OCI-LY1 (cell line): Measurements from ENCODE around the gene CTSE.

ENCODE experiments used
- H2AFZ ChIP-seq: fragments of 200-600 bp; sonication (generic), shearing (Covaris generic); 2 replicates; pipeline ENCODE4 v1.6.0; 2014; ENCODE audit warnings: antibody characterized with exemption, mild to moderate bottlenecking, low read length
- H3F3A ChIP-seq: fragments of 200-600 bp; sonication (generic), shearing (Covaris generic); 2 replicates; pipeline ENCODE4 v1.6.0; 2014; ENCODE audit warnings: mild to moderate bottlenecking, antibody characterized with exemption, low read length, moderate library complexity; ENCODE audit not compliant: insufficient read depth
- H3K27ac ChIP-seq: fragments of 200-600 bp; sonication (generic); 2 replicates; pipeline ENCODE4 v1.5.1; 2014; ENCODE audit warnings: low read length, mixed run types, mild to moderate bottlenecking, low read depth; ENCODE audit not compliant: poor library complexity, severe bottlenecking
- H3K27me3 ChIP-seq: fragments of 200-600 bp; sonication (generic); 2 replicates; pipeline ENCODE4 v1.6.0; 2014; ENCODE audit warnings: antibody characterized with exemption, mild to moderate bottlenecking, low read length, moderate library complexity; ENCODE audit not compliant: insufficient read depth
- H3K36me3 ChIP-seq: fragments of 200-600 bp; sonication (generic); 2 replicates; pipeline ENCODE4 v1.6.1; 2014; ENCODE audit warnings: mild to moderate bottlenecking, antibody characterized with exemption, low read length, moderate library complexity, mixed read lengths; ENCODE audit not compliant: insufficient read depth
- H3K4me1 ChIP-seq: fragments of 200-600 bp; sonication (generic); 2 replicates; pipeline ENCODE4 v1.5.1; 2014; ENCODE audit warnings: mild to moderate bottlenecking, low read length, moderate library complexity; ENCODE audit not compliant: insufficient read depth, severe bottlenecking
- H3K4me2 ChIP-seq: fragments of 200-600 bp; sonication (generic), shearing (Covaris generic); 2 replicates; pipeline ENCODE4 v1.6.1; 2014; ENCODE audit warnings: low read length
- H3K4me3 ChIP-seq: fragments of 200-600 bp; sonication (generic); 2 replicates; pipeline ENCODE4 v1.5.1; 2014; ENCODE audit warnings: low read length, low read depth, mild to moderate bottlenecking, mixed read lengths; ENCODE audit not compliant: poor library complexity, severe bottlenecking
- H3K79me2 ChIP-seq: fragments of 200-600 bp; shearing (Covaris generic); 2 replicates; pipeline ENCODE4 v1.6.1; 2016; ENCODE audit warnings: mixed run types, low read length, mixed read lengths; ENCODE audit not compliant: insufficient read depth
- H3K9ac ChIP-seq: fragments of 200-600 bp; sonication (generic), shearing (Covaris generic); 2 replicates; pipeline ENCODE4 v1.6.1; 2014; ENCODE audit warnings: mild to moderate bottlenecking, low read length, mixed read lengths
- H3K9me2 ChIP-seq: fragments of 200-600 bp; sonication (generic), shearing (Covaris generic); 2 replicates; pipeline ENCODE4 v1.6.1; 2014; ENCODE audit warnings: low read depth, mild to moderate bottlenecking, low read length, mixed read lengths
- H3K9me3 ChIP-seq: fragments of 200-600 bp; shearing (Covaris generic); 2 replicates; pipeline ENCODE4 v1.6.1; 2014; ENCODE audit warnings: low read length, mixed read lengths
- H4K20me1 ChIP-seq: fragments of 200-600 bp; sonication (generic), shearing (Covaris generic); 2 replicates; pipeline ENCODE4 v1.6.0; 2016; ENCODE audit warnings: mild to moderate bottlenecking, low read length; ENCODE audit not compliant: insufficient read depth
- EZH2 ChIP-seq: fragments of 200-600 bp; sonication (generic), shearing (Covaris generic); IDR thresholded peaks from 2 replicates; pipeline ENCODE4 v1.8.0; 2017; ENCODE audit warnings: borderline replicate concordance, mixed run types, mild to moderate bottlenecking, antibody characterized with exemption, low read length, moderate library complexity, mixed read lengths
- TF ChIP-seq, protein P1 (sequence below): fragments of 200-600 bp; sonication (generic), shearing (Covaris generic); IDR thresholded peaks from 2 replicates; pipeline ENCODE4 v1.5.1; 2017; ENCODE audit warnings: mild to moderate bottlenecking, antibody characterized with exemption, low read length, moderate library complexity, mixed read lengths

The CTSE gene

DNA sequence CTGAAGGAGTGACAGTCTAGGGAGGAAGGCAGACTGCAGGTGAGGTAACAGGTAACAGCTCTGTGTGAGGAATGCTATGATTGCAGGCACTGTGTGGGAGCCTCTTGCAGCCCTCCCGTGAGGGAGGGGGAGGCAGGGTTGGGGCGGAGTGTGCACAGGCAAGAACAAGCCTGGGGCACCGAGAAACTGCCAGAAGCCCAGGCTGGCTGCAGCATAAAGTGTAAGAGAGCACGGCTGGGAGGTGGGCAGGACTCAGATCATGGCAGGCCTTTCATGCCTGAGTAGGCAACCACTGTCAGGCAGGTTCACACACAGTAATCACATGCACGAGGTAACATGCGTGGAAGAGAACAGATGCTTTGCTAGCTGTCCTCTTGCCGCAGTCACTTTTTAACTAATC is 17.9 kb upstream of the CTSE start:
- peak overlapping the region; percentile 74 for H3K27ac ChIP-seq
- no peaks in the 10 kb centered on the region for H3K36me3 ChIP-seq
- no peak overlapping the region for H3K4me3 ChIP-seq
- TF ChIP-seq, protein P1, sequence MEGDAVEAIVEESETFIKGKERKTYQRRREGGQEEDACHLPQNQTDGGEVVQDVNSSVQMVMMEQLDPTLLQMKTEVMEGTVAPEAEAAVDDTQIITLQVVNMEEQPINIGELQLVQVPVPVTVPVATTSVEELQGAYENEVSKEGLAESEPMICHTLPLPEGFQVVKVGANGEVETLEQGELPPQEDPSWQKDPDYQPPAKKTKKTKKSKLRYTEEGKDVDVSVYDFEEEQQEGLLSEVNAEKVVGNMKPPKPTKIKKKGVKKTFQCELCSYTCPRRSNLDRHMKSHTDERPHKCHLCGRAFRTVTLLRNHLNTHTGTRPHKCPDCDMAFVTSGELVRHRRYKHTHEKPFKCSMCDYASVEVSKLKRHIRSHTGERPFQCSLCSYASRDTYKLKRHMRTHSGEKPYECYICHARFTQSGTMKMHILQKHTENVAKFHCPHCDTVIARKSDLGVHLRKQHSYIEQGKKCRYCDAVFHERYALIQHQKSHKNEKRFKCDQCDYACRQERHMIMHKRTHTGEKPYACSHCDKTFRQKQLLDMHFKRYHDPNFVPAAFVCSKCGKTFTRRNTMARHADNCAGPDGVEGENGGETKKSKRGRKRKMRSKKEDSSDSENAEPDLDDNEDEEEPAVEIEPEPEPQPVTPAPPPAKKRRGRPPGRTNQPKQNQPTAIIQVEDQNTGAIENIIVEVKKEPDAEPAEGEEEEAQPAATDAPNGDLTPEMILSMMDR, result no peak
- TF ChIP-seq EZH2, result no peak
- no peaks in the 10 kb centered on the region for H3K9me2 ChIP-seq
- H3K27me3 ChIP-seq, result no peaks in the 10 kb centered on the region
- peak overlapping the region; percentile 44 for H3K4me2 ChIP-seq
- no peaks in the 10 kb centered on the region for H4K20me1 ChIP-seq
- no peak overlapping the region; the same call in 1 of the 2 replicates for H3K9ac ChIP-seq
- no peaks in the 10 kb centered on the region for H3K9me3 ChIP-seq
- no peak overlapping the region for H2AFZ ChIP-seq
- no peaks in the 10 kb centered on the region for H3F3A ChIP-seq
- peaks cover 59% of the 10 kb centered on the region for H3K4me1 ChIP-seq
- H3K79me2 ChIP-seq, result no peaks in the 10 kb centered on the region

DNA sequence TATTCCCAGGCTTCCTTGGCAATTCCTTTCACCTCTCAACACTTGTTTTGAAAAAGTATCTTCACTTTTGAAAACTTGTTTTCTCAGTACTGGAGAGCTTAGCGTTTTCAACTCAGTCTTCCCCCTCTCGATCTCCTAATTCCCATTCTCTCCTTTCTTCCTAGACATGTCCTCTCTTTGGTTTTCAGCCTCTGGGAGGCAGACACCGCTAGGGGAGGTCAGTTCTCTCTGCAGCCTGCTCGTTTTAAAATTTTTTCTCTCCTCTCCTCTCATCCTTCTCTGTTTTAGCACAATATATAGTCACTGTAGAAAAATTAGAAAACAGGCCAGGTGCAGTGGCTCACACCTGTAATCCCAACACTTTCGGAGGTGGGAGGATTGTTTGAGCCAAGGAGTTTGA is 16.6 kb upstream of the CTSE start:
- H3K79me2 ChIP-seq, result no peaks in the 10 kb centered on the region
- H3K4me3 ChIP-seq, result no peak overlapping the region
- peaks cover 68% of the 10 kb centered on the region for H3K4me1 ChIP-seq
- TF ChIP-seq, protein P1, result no peak
- no peak for TF ChIP-seq EZH2
- no peak overlapping the region for H2AFZ ChIP-seq
- no peaks in the 10 kb centered on the region for H4K20me1 ChIP-seq
- H3F3A ChIP-seq, result no peaks in the 10 kb centered on the region
- peak overlapping the region; percentile 52 for H3K27ac ChIP-seq
- H3K9me3 ChIP-seq, result no peaks in the 10 kb centered on the region
- no peaks in the 10 kb centered on the region for H3K9me2 ChIP-seq
- no peaks in the 10 kb centered on the region for H3K27me3 ChIP-seq
- H3K4me2 ChIP-seq, result no peak overlapping the region
- no peak overlapping the region for H3K9ac ChIP-seq
- H3K36me3 ChIP-seq, result no peaks in the 10 kb centered on the region

DNA sequence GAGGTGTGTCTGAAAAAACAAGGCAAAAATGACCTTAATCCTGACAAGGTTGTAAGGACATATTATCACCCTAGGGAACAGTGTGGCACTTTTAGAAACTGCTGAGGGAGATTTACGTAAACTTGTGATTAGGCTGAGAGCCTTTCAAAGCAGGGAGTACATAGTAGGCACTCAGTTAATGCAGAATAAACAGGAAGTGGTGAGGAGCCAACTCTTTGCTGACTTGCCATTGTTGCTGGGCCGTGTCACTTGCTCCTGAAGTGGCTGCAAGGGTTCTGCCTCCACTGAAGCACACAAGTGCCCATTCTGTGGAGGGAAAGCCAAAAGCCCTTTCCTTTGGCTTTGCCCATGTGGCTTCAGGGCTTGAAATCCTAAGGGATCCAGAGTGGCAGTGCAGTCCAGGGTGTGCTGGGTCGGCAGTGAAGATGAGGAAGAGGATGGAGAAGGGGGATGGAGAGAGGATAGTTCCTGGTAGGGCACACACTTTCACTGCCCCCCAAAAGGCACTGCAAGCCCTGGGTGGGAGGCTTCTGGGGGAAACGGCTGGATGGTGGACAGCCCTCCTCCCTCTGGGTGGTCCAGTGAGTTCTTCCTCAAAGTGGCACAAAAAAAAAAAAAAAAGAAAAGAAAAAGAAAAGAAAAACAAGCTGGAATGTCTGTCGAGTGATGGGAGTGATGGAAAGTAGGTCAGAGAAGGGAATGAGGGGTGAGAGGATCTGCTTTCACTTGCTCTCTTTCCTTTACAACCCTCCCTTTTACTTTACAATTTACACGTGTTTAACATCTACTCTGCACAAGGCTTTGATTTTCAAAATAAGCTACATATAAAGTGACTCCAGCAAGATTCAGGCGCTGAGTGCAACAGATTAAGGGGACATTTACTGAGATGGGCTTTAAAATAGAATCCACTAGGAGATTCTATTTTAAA is 15.6 kb upstream of the CTSE start:
- H3K27ac ChIP-seq, result peak overlapping the region; percentile 52
- H2AFZ ChIP-seq, result no peak overlapping the region

More for the DNA sequence above, 15.6 kb upstream of the CTSE start:
- Histone ChIP-seq H3F3A (no peaks in the 10 kb centered on the region), H3K79me2 (no peaks in the 10 kb centered on the region), H3K4me3 (no peak overlapping the region), H4K20me1 (no peaks in the 10 kb centered on the region), H3K9me3 (no peaks in the 10 kb centered on the region), H3K4me1 (peaks cover 78% of the 10 kb centered on the region), H3K4me2 (peak overlapping the region; percentile 11; the same call in 1 of the 2 replicates), H3K9me2 (no peaks in the 10 kb centered on the region), H3K36me3 (no peaks in the 10 kb centered on the region), H3K9ac (no peak overlapping the region), H3K27me3 (no peaks in the 10 kb centered on the region)
- TF ChIP-seq, protein P1, result no peak
- no peak for TF ChIP-seq EZH2
